K562 treated with DMSO at 1 percent for 12 hours (cell line): ENCODE results near the gene PNLIPRP2. TPM values are rescaled to one million over a fixed set of nuclear protein-coding genes. Genes with fewer than 3 reads are reported as not detected.

ENCODE experiments used
- total RNA-seq: library from RNA; unstranded; fragments of 300-600 nt; gene quantifications from 2 replicates; pipeline ENCODE4 v1.2.3, GENCODE V29; 2022; ENCODE audit not compliant: insufficient read depth

PNLIPRP2 gene
- not detected in 2 replicates for total RNA-seq

GRCh38 chr10:116620423-116621400, at the start of gene PNLIPRP2:
PNLIPRP2 (plus strand) TSS chr10:116620953.

DNA sequence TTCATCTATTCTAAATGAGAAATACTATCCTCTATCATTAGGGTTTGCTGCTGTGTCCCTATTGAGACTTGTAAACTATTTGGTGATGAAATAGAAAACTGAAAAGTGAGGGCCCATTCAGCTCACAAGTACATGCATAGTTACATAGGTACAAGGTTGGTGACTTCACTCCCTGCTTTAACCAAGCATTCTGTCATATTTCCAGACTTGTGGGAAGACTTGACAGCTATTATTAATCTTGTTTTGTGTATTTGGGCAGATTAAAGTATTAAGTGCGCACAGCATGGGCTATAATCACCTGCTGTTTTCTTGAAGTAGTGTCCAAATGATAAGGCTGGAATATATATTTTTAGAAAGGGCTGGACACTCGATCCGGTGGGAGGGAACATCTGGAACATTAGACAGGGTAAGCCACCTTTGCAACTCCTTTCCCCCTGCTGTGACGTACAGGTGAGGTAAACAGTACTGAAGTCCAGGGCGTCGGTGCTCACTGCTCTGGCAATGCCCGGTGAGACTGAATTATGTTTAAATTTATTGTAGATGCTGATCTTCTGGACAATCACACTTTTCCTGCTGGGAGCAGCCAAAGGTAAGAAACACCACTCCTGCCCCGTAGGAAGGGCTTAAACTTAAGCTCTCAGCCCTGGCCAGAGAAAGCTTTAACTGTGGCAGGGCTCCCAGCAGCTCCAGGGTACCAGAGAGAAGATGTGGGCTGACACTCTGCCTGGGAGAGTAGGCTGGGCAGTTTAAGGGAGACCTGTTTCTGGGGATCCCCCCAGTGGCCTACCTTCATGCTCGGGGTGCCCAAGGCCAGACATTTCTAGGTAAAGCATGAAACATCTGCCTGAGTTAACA, 29.9 kb upstream of the PNLIPRP2 start, which contains the start of gene PNLIPRP1:
PNLIPRP1 (plus strand) TSS at position 370 of the 855 bp plus-strand sequence; CDS start at position 541, 171 bp downstream.

Other genes with a start within 250 kb of the PNLIPRP2 start
- gene PNLIPRP3, start 193.1 kb upstream of the PNLIPRP2 start, total RNA-seq: not detected in 2 replicates
- not detected in 2 replicates for gene PNLIP, start 75.0 kb upstream of the PNLIPRP2 start, total RNA-seq
- gene PNLIPRP1, start 30.0 kb upstream of the PNLIPRP2 start, total RNA-seq: not detected in 2 replicates
- gene HSPA12A, start 121.6 kb downstream of the PNLIPRP2 start, total RNA-seq: 0.46 TPM in 1 of 2 replicates, not detected in the other
- not detected in 2 replicates for gene ENO4, start 228.5 kb downstream of the PNLIPRP2 start, total RNA-seq